Ovary (tissue), 3 donors: ENCODE results near the gene BICC1.

Source experiments
- POLR2A ChIP-seq: fragments of 450-650 bp; IDR thresholded peaks from one replicate; pipeline ENCODE4 v1.6.1; 2017; ENCODE audit warnings: antibody characterized with exemption, mild to moderate bottlenecking, moderate library complexity
- TF ChIP-seq, protein P1 (sequence below), 3 donors: fragments of 450-650 bp in 2 of 3; fragments of 200-600 bp in 1 of 3; IDR thresholded peaks; one replicate each; pipeline versions ENCODE4 v1.5.1 to v1.8.0; 2016 to 2022; ENCODE audit warnings: antibody characterized with exemption in 3 of 3, mild to moderate bottlenecking in 1 of 3
- donor health status: DM: no; HTN: no; CAD: no.

DNA sequence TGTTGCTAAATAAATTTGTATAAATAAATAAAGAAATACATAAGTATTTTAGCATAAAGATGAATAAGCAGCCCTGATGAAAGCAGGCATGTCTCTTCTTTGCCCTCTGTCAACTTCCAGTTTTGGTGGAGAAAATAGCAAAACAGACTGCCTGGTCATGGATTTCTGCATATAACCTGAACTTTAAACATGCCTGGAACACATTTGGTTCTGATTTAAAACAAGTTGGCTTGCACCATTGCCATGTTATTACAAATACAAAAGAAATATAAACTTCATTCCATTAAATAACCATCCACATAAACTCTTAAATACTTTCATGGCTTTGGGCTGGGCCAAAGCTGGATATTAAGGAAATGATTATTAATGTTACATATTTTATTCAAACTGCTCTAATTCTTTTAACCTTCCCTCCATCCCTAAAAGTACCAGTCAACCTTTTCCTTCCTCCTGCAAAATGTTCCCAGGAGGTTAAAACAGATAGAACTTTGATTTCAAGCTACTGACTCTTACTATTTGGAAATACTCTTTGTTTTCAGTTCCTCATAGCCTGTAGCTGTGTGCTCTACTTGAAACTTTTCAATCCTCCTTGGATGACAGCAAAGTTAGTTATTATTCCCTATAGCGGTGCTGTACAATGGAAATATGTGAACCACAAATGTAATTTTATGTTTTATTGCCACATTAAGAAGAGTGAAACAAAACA is 96.3 kb downstream of the BICC1 start:
- TF ChIP-seq, protein P1, sequence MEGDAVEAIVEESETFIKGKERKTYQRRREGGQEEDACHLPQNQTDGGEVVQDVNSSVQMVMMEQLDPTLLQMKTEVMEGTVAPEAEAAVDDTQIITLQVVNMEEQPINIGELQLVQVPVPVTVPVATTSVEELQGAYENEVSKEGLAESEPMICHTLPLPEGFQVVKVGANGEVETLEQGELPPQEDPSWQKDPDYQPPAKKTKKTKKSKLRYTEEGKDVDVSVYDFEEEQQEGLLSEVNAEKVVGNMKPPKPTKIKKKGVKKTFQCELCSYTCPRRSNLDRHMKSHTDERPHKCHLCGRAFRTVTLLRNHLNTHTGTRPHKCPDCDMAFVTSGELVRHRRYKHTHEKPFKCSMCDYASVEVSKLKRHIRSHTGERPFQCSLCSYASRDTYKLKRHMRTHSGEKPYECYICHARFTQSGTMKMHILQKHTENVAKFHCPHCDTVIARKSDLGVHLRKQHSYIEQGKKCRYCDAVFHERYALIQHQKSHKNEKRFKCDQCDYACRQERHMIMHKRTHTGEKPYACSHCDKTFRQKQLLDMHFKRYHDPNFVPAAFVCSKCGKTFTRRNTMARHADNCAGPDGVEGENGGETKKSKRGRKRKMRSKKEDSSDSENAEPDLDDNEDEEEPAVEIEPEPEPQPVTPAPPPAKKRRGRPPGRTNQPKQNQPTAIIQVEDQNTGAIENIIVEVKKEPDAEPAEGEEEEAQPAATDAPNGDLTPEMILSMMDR (IDR thresholded peaks at IDR 0.05): no peak
- no peak for TF ChIP-seq POLR2A
